Activated CD4-positive, alpha-beta T cell treated with anti-CD3 and anti-CD28 coated beads, Interleukin-2, amount 50 U/mL, for 16 hours (primary cell): ENCODE results near the gene TNK2.
"Not testable (repeated sequence)": the region's sequence is repeated elsewhere in the genome, so short reads cannot be mapped to it uniquely, and the experiment has no call there.

Source experiments
- DNase-seq: peaks from one replicate; pipeline ENCODE4 v3.0.0-alpha.2; 2020

TNK2 gene

DNA sequence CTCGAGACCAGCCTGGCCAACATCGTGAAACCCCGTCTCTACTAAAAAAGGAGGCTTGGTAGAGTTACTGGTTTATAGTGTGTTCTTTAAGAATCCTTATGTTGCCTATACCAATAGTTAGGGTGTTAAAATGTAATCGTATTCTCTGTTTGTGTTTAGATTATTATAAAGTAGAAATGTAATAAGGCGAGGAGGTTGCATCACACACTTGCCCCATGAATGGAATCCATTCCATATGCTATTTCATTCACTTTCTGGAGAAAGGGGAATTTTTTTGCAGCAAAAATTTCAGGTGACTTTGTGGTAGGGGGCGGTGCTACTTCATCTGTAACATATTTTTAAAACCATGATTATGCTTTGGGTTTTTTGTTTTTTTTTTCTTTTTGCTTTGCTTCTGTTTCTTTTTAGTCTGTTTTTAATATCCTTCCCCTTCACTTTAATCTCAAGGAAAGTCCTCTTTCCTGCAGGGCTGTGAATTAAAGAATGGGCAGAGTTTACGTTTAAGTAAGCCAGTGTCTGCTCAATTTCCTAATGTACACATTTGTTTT lies 63.6 kb downstream of the TNK2 start:
- DNase-seq: no peak

DNA sequence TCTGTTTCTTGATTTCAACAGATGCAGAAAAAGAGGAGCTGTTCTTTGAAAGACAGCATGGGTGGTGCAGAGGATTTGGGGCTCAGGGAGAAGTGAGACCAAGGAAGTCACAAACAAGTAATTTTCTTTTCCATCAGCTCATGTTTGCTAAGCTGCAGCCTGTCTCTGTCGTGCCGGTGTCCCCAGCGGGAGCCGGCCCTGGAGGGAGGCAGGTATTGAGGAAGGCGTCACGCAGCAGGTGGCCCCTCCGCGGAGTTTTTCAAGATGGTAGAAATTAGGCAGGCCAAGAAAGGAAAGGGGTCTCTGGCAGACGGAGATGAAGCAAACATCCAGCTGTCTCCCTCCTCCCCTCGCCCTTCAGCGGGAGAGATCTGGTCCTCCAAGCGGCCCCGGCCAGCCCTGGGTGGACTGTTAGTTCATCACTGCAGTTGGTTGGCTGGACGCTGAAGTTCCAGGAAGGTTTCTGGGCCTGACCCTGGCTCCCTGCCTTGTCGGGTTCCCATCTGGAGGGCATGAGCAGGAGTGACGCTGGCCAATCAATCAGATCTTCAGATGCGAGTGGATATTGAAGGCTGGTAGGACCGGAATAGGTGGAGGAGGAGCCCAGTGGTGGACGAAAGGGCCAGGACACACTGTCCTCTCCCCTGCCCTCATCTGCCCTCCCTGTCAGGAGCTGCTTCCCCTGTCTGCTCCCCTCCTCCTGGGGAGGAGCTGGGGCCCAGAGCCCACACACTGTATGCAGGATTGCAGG lies 68.9 kb downstream of the TNK2 start:
- DNase-seq: no peak

DNA sequence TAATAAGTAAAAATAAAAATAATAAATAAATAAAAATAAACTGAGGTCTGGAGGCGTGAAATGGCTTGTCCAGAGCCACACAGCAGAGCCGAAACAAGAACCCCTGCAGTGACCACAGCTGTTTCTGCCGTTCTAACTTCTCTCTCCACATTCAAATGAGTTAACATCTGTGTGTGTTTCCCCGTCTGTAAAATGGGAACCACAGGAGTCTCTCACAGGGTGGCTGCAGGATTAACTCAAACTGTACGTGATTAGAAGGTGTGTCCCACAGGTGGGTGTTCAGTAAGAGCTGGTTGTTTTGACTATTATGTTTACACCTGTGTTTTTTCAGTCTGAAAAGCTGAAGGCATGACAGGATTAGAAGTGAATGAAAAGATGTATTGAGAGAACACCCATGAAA lies 69.6 kb downstream of the TNK2 start:
- no peak for DNase-seq

DNA sequence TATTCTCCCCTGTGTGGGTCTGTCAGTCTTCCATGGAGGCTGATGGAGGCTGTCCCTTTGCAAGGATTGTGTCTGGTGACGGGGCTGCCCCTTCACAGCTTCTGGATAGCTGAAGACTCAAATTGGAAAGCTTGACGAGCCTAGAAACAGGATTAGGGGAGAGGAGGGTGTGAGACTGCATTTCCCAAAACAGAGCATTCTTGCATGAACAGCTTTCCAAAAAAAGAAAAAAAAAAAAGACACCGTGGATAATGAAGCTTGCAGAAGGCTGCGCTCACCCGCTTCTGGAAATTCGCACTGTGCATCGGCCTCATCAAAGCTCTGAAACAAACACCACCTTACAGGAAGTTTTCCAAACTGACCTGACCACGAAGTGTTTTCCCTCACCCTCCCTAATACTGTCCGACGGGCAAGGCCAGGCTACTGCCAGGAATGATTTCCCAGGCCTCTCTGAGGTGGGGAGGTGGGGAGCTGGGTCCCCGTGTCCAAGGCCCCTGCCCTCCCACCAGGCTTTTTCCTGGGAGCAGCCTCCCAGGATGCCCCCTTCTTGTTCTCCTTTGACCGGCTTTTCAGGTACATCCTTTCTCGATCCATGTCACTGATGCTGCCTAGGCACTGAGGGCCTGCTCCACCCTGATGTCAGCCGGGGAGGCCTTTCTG lies 71.7 kb downstream of the TNK2 start:
- DNase-seq: no peak

DNA sequence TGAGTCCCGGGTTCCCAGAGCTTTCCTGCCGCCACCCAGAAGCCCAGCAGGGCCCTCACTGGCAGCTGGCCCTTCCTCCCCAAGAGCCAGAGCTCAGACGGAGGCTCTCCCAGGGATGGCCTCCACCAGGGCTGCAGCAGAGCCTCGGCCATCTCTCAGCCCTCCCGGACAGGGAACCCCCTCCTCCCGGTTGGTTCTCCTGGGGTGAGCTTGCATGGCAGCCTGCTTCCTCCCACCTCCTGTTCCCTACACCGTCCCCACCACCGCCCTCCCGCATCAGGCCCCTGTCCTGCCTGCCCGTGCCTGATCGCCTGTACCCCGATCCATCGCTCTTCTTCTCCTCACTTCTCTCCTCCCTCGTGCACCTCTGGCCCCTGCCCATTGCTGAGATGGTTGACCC lies 72.6 kb downstream of the TNK2 start:
- DNase-seq: no peak

DNA sequence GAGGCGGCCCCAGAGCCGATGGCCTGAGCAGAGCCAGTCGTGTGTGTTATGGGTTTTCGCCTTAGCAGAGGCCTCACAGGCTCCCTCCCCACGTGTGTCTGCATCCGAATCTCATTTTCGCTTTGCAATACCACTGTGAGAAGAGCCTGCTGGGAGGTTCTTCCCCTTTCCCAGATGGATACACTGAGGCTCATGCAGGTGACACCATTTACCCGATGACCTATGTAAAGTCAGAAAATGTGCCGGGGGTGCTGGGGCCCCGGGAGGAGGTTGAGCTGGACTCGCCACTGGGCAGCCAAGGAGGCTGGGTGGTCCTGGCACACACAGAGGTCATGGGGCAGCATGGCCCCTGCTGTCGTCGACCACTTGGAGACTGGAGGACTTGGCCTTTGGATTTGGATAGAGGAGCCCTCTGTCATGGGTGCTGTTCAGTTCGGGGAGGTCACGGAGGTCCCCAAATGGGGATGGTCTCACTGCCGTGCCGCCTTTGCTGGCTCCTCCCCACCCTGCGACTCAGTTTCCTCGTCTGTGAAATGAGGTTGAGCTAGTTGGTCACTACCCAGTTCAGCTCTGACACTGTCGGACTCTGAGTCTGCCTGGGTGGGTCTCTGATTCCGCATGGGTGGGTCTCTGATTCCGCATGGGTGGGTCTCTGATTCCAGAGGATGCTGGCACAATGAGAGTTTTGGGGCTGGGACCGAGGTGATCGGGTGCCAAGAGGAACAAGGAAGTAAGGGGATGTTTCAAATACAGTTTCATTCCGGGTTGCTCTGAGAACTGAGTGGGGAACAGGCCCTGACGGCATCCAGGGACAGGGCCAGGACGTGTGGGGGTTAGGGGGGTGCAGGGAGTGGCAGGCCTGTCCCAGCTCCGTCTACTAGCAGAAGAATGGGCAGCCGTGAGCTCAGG lies 73.4 kb downstream of the TNK2 start:
- DNase-seq: no peak

DNA sequence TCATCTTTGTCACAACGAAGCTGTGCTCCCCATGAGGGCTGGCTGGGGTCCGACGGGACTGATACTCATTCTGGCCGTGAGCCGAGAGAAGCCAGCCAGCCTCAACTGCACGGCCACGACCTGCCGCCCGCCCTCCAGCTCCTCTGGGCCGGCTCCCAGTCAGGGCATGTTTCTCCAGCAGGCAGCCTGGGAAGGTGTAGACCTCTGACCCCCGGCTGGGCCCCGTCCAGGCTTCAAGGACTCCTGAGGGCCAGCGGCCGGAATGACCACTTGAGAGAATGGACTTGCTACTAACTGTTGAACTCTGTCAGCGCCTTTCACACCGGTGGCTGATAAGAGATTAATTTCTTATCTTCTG lies 78.5 kb downstream of the TNK2 start:
- no peak for DNase-seq

GRCh38 chr3:195828762-195829161 lies 79.6 kb downstream of the TNK2 start:
- DNase-seq: no peak

DNA sequence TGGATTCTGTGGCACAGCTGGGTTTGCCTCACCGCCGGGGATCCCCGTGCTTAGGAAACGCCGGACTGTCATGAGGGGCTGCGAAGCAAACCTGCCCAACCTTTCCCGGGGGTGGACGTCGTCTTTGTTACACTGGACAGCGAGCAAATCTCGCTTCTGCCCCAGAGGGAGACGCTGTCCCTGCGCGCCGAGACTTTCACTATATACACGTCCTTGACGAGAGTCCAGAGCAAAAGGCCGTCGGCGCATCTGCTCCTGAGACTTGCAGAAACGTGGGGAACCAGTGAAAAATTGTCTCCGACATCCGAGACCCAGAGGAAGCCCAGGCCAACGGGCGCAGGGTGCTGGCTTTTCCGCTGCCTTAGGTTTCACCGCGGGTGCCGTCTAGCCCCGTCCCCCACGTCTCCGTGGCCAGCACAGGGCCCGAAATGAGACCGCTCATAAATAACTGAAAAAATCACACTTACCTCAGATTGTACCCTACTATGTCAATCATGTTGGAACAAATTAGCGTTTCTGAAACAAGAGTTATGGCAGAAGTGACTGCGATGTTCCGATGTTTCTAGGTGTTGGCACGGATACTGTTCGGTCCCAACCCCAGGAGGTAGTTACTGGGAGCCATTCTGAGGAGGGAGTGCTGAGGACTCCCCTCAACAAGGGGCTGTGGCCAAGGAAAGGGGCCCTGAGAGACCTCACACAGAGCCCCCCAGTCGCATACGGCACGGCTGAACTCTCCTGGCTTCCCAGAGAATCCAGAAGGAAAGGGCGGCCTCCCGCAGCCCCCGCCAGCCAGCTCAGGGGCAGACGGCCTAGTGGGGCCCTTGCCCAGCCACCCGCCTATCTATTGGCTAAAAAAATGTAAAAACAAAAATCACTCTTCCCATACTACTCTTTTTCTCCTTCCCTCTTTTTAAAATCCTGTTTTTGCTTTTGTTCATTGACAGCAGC lies 82.2 kb downstream of the TNK2 start:
- no peak for DNase-seq

GRCh38 chr3:195825191-195825588 lies 83.2 kb downstream of the TNK2 start:
- no peak for DNase-seq

DNA sequence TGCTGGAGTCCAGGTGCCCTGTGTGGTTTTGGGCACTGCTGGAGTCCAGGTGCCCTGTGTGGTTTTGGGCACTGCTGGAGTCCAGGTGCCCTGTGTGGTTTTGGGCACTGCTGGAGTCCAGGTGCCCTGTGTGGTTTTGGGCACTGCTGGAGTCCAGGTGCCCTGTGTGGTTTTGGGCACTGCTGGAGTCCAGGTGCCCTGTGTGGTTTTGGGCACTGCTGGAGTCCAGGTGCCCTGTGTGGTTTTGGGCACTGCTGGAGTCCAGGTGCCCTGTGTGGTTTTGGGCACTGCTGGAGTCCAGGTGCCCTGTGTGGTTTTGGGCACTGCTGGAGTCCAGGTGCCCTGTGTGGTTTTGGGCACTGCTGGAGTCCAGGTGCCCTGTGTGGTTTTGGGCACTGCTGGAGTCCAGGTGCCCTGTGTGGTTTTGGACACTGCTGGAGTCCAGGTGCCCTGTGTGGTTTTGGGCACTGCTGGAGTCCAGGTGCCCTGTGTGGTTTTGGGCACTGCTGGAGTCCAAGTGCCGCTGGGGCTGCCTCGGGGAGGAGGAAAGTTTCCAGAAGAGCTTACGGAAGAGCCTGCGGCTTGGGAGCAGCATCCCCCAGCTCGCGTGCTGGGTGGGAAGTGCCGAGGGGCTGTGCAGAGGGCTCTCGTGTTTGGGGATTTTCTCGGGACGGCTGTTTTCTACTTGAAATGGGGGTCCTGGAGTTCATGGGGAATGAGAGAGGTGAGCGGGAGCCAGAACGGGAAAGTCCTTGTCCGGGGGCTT lies 83.7 kb downstream of the TNK2 start:
- DNase-seq: not testable (repeated sequence)

DNA sequence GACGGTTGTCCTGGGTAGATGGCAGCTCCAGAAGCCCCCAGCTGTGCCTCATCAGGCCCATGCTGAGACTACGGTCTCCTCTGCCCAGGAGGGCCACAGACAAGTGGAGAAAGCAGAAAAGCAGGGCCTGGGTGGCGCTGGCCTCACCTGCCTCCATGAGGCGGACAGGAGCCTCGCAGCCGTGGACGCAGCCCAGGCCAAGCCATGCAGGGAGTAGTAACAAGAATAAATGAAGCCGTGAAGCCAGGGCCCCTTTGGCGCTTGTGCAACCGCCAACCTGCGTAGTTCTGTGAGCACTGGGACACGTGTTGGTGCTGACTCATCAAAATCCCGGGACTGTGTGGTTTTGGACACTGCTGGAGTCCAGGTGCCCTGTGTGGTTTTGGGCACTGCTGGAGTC lies 84.4 kb downstream of the TNK2 start:
- no peak for DNase-seq

DNA sequence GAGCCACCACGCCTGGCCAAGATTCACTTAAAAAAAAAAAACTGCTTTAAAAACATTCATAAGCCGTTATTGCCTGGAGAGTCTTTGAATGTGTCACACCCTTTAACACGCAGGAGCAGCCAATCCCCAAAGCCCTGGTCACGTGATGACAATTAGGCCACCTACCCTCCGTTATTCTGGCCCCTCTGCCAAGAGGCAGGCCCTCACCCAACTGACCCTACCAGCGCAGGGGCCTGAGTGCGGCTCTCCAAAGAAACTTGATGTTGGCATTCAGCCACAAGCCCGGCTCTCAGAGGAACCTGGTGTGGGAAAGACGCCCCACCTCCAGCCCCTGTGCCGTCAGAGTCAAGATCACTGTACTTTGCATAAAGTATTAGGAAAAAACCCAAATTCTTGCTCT lies 85.1 kb downstream of the TNK2 start:
- DNase-seq: no peak

DNA sequence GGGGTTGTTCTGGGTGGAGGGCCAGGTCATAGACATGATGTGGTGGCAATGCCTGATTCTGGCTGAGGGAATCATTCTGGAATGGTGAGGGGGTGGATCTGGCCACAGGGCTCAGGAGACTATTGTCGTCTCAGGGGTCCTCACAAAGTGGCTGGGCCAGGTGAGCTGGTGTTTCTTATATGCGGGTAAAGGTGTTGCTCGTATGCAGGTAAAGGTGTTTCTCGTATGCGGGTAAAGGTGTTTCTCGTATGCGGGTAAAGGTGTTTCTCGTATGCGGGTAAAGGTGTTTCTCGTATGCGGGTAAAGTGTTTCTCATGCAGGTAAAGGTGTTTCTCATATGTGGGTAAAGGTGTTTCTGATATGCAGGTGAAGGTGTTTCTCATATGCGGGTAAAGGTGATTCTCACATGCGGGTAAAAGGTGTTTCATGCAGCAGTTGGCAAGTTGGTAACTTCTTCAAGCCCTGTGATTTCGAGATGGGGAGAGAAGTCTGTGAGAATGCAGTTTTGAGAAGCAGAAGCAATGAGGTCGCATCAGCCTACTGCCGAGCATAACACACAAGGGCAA lies 86.1 kb downstream of the TNK2 start:
- no peak for DNase-seq

- no peak for DNase-seq
Observed at GRCh38 chr3:195821403-195822130, 86.8 kb downstream of the TNK2 start.

- no peak for DNase-seq
Observed at GRCh38 chr3:195820901-195821300, 87.5 kb downstream of the TNK2 start.

- no peak for DNase-seq
Observed at GRCh38 chr3:195820186-195820585, 88.2 kb downstream of the TNK2 start.

GRCh38 chr3:195818301-195818700 lies 90.0 kb downstream of the TNK2 start:
- DNase-seq: no peak

DNA sequence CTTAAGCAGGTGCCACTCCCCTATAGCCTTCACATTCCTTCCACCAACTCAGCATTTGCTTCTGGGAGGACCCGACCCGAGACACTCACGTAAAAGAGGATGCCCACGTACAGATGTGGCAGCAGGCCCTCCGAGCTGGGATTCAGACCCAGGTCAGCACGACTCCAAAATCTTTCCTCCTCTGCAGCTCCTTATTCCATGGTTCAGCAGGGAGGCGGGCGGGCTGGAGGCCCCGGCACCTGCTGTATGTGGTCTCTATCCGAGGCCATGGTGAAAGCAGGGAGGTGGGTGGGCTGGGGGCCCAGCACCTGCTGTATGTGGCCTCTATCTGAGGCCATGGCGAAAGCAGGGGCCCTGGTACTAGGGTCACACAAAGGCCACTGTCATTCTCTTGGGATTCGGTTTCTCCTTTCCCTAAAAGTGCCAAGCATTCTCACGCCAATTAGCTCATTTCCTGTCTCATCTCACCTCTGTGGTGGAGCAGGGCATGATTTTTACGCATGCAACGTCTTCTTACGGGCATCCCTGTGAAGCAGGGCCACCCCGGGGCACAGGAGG lies 90.7 kb downstream of the TNK2 start:
- DNase-seq: no peak

GRCh38 chr3:195816276-195816913 lies 92.0 kb downstream of the TNK2 start:
- DNase-seq: not testable (repeated sequence)
